Retinal pigment epithelial cell (primary cell): ENCODE results near the gene ZNF526.

ENCODE experiments used
- DNase-seq: peaks from one replicate; pipeline ENCODE4 v3.0.0-alpha.2; 2010; ENCODE audit warnings: low read depth
- H3K4me3 ChIP-seq: 2 replicates; pipeline ENCODE4 v1.5.1; 2011; ENCODE audit warnings: mild to moderate bottlenecking, low read length, control low read depth, moderate library complexity
- CTCF ChIP-seq: conservative IDR thresholded peaks from 2 replicates; pipeline ENCODE4 v1.5.1; 2011; ENCODE audit warnings: low read depth, low read length, control low read depth, inconsistent platforms

The ZNF526 gene

GRCh38 chr19:42219812-42220750, at the start of gene ZNF526:
Gene ZNF526 (plus strand): TSS chr19:42220312. CDS start chr19:42224404, 4,092 bp downstream.
- peak; percentile 91 for DNase-seq
- H3K4me3 ChIP-seq: peak within 1 kb of the TSS; percentile 93
- TF ChIP-seq CTCF: no peak

- no peak overlapping the region for H3K4me3 ChIP-seq
- no peak for TF ChIP-seq CTCF
- no peak for DNase-seq
Observed at GRCh38 chr19:42170715-42171114, 49.4 kb upstream of the ZNF526 start.

GRCh38 chr19:42172261-42172660, 47.9 kb upstream of the ZNF526 start:
- TF ChIP-seq CTCF: no peak
- no peak overlapping the region for H3K4me3 ChIP-seq
- DNase-seq: no peak

GRCh38 chr19:42173695-42174094, 46.4 kb upstream of the ZNF526 start:
- no peak for DNase-seq
- no peak overlapping the region for H3K4me3 ChIP-seq
- TF ChIP-seq CTCF: no peak

GRCh38 chr19:42174188-42174587, 45.9 kb upstream of the ZNF526 start:
- no peak overlapping the region for H3K4me3 ChIP-seq
- DNase-seq: no peak
- TF ChIP-seq CTCF: no peak

GRCh38 chr19:42174958-42175734, 45.0 kb upstream of the ZNF526 start:
- H3K4me3 ChIP-seq: no peak overlapping the region
- DNase-seq: no peak
- TF ChIP-seq CTCF: no peak
